ENCODE results near the gene PODXL2.

DNA sequence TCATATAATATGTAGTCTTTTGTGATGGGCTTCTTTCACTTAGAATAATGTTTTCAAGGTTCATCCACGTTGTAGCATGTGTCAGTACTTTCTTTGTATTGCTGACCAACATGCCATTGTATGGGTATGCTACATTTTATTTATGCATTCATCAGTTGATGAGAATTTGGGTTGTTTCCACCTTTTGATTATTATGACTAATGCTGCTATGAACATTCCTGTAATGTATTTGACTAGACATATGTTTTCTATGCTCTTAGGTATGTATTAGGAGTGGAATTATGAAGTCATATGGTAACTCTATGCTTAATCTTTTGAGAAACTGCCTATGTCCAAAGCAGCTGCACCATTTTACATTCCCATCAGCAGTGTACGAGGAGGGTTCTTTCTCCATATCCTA, 3.2 kb upstream of the PODXL2 start:
- TF ChIP-seq, protein P1, sequence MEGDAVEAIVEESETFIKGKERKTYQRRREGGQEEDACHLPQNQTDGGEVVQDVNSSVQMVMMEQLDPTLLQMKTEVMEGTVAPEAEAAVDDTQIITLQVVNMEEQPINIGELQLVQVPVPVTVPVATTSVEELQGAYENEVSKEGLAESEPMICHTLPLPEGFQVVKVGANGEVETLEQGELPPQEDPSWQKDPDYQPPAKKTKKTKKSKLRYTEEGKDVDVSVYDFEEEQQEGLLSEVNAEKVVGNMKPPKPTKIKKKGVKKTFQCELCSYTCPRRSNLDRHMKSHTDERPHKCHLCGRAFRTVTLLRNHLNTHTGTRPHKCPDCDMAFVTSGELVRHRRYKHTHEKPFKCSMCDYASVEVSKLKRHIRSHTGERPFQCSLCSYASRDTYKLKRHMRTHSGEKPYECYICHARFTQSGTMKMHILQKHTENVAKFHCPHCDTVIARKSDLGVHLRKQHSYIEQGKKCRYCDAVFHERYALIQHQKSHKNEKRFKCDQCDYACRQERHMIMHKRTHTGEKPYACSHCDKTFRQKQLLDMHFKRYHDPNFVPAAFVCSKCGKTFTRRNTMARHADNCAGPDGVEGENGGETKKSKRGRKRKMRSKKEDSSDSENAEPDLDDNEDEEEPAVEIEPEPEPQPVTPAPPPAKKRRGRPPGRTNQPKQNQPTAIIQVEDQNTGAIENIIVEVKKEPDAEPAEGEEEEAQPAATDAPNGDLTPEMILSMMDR (IDR thresholded peaks at IDR 0.05; ENCODE audit: insufficient read depth, low read length): no peak
- TF ChIP-seq, protein P2, sequence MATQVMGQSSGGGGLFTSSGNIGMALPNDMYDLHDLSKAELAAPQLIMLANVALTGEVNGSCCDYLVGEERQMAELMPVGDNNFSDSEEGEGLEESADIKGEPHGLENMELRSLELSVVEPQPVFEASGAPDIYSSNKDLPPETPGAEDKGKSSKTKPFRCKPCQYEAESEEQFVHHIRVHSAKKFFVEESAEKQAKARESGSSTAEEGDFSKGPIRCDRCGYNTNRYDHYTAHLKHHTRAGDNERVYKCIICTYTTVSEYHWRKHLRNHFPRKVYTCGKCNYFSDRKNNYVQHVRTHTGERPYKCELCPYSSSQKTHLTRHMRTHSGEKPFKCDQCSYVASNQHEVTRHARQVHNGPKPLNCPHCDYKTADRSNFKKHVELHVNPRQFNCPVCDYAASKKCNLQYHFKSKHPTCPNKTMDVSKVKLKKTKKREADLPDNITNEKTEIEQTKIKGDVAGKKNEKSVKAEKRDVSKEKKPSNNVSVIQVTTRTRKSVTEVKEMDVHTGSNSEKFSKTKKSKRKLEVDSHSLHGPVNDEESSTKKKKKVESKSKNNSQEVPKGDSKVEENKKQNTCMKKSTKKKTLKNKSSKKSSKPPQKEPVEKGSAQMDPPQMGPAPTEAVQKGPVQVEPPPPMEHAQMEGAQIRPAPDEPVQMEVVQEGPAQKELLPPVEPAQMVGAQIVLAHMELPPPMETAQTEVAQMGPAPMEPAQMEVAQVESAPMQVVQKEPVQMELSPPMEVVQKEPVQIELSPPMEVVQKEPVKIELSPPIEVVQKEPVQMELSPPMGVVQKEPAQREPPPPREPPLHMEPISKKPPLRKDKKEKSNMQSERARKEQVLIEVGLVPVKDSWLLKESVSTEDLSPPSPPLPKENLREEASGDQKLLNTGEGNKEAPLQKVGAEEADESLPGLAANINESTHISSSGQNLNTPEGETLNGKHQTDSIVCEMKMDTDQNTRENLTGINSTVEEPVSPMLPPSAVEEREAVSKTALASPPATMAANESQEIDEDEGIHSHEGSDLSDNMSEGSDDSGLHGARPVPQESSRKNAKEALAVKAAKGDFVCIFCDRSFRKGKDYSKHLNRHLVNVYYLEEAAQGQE (IDR thresholded peaks at IDR 0.05; ENCODE audit: insufficient replicate concordance, low read depth): no peak
- TF ChIP-seq SPI1 (IDR thresholded peaks at IDR 0.05; ENCODE audit: borderline replicate concordance, low read depth) (no peak), GABPA (IDR thresholded peaks at IDR 0.05; ENCODE audit: low read depth) (no peak), POLR2AphosphoS5 (IDR thresholded peaks at IDR 0.05; ENCODE audit: low read depth) (no peak)

Data from HL-60 (cell line).